NT2/D1 (cell line): Measurements from ENCODE around the gene ENPP1.

Experiments
- SUZ12 ChIP-seq: IDR thresholded peaks from 2 replicates; pipeline ENCODE4 v1.6.1; 2011; ENCODE audit not compliant: insufficient read length, insufficient read depth; ENCODE audit errors: extremely low read depth
- YY1 ChIP-seq: IDR thresholded peaks from 2 replicates; pipeline ENCODE4 v1.6.1; 2011; ENCODE audit not compliant: insufficient read length, insufficient read depth
- ZNF274 ChIP-seq: IDR thresholded peaks from 2 replicates; pipeline ENCODE4 v1.6.1; 2011; ENCODE audit warnings: mild to moderate bottlenecking, low read depth, low read length

- TF ChIP-seq YY1: no peak
- TF ChIP-seq SUZ12: no peak
- TF ChIP-seq ZNF274: no peak
These were observed 70.4 kb downstream of the ENPP1 start for GRCh38 chr6:131877999-131878789.
